SK-N-MC (cell line): ENCODE results near the gene HEATR5A.

ENCODE experiments used
- EZH2 ChIP-seq: fragments of 200-600 bp; sonication (generic); IDR thresholded peaks from one replicate; pipeline ENCODE4 v1.6.1; 2017; ENCODE audit warnings: antibody characterized with exemption
- FOXP2 ChIP-seq: optimal IDR thresholded peaks from 2 replicates; pipeline ENCODE3; 2011; ENCODE audit warnings: mild to moderate bottlenecking, moderate library complexity; ENCODE audit not compliant: insufficient read depth; ENCODE audit errors: extremely low read length, control extremely low read depth
- POLR2AphosphoS5 ChIP-seq: IDR thresholded peaks from 2 replicates; pipeline ENCODE4 v1.6.1; 2012; ENCODE audit warnings: mild to moderate bottlenecking, low read depth, low read length, borderline replicate concordance

DNA sequence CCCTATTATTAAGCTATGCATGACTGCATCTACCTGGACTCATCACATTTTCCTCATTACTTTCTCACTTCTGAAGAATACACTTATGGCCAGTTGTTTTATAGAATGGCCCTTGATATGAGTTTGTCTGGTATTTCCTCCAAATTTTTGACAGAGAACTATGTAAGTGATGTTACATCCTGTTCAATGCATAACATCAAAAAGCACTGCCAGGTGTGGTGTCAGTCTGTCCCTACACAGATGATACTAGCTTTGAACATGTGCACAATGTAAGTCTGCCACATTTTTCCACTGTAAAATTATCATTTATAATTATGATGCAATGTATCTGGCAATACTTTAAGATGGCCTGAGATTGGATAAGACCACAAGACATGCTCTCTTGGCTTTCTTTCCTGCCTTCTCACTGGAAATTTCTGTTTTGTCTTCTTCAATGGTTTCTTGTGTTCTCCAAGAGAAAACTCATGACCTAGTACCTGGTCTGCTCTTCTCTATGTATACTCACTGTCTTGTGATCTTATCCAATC lies 28.3 kb downstream of the HEATR5A start:
- TF ChIP-seq EZH2 (no peak), POLR2AphosphoS5 (no peak), FOXP2 (no peak)
